H9 (cell line): ENCODE data around the gene CA7. TPM values are rescaled to one million over a fixed set of nuclear protein-coding genes. Genes with fewer than 3 reads are reported as not detected.

Experiments
- DNase-seq: peaks from one replicate; pipeline ENCODE4 v3.0.0-alpha.2; 2017
- H2AFZ ChIP-seq: one replicate; pipeline ENCODE4 v1.6.1; 2013; ENCODE audit warnings: mild to moderate bottlenecking, low read length, control low read depth, moderate library complexity
- H2AK5ac ChIP-seq: 2 replicates; pipeline ENCODE4 v1.6.1; 2013; ENCODE audit warnings: low read length, control low read depth, mixed read lengths; ENCODE audit not compliant: insufficient read length
- H2BK120ac ChIP-seq: one replicate; pipeline ENCODE4 v1.6.1; 2013; ENCODE audit warnings: low read depth, mild to moderate bottlenecking, low read length, control low read depth, inconsistent platforms; ENCODE audit not compliant: poor library complexity, severe bottlenecking
- H2BK12ac ChIP-seq: 2 replicates; pipeline ENCODE4 v1.6.1; 2013; ENCODE audit warnings: low read length, control low read depth, mixed read lengths, low read depth; ENCODE audit not compliant: insufficient read length
- H2BK15ac ChIP-seq: 2 replicates; pipeline ENCODE4 v1.6.1; 2013; ENCODE audit warnings: low read depth, low read length, control low read depth
- H2BK20ac ChIP-seq: one replicate; pipeline ENCODE4 v1.6.1; 2013; ENCODE audit warnings: low read depth, mild to moderate bottlenecking, low read length, control low read depth, inconsistent platforms; ENCODE audit not compliant: poor library complexity, severe bottlenecking
- H2BK5ac ChIP-seq: 2 replicates; pipeline ENCODE4 v1.6.1; 2013; ENCODE audit warnings: low read length, control low read depth, mixed read lengths; ENCODE audit not compliant: insufficient read length
- H3K14ac ChIP-seq: 2 replicates; pipeline ENCODE4 v1.6.1; 2013; ENCODE audit warnings: low read length, control low read depth; ENCODE audit not compliant: insufficient read depth
- H3K18ac ChIP-seq: 2 replicates; pipeline ENCODE4 v1.6.1; 2013; ENCODE audit warnings: low read depth, mild to moderate bottlenecking, mixed read lengths, low read length, control low read depth; ENCODE audit not compliant: insufficient read length
- H3K23ac ChIP-seq: 2 replicates; pipeline ENCODE4 v1.6.1; 2013; ENCODE audit warnings: low read length, control low read depth, mixed read lengths, low read depth; ENCODE audit not compliant: insufficient read length
- H3K23me2 ChIP-seq: 2 replicates; pipeline ENCODE4 v1.6.1; 2013; ENCODE audit warnings: low read depth, mild to moderate bottlenecking, mixed read lengths, low read length, control low read depth; ENCODE audit not compliant: insufficient read length, poor library complexity, severe bottlenecking
- H3K27ac ChIP-seq: 2 replicates; pipeline ENCODE4 v1.5.1; 2013; ENCODE audit warnings: low read length, control low read depth, mixed read lengths, low read depth; ENCODE audit not compliant: insufficient read length
- H3K27me3 ChIP-seq: 2 replicates; pipeline ENCODE4 v1.6.1; 2013; ENCODE audit warnings: low read length, control low read depth, inconsistent platforms; ENCODE audit not compliant: insufficient read depth
- H3K4ac ChIP-seq: 2 replicates; pipeline ENCODE4 v1.6.1; 2013; ENCODE audit warnings: low read depth, mild to moderate bottlenecking, control low read depth, inconsistent platforms, low read length, moderate library complexity
- H3K4me1 ChIP-seq: 2 replicates; pipeline ENCODE4 v1.6.1; 2013; ENCODE audit warnings: low read length, control low read depth, inconsistent platforms; ENCODE audit not compliant: insufficient read depth
- H3K4me2 ChIP-seq: 2 replicates; pipeline ENCODE4 v1.6.1; 2013; ENCODE audit warnings: low read length, control low read depth, mixed read lengths; ENCODE audit not compliant: insufficient read length, insufficient read depth
- H3K56ac ChIP-seq: 2 replicates; pipeline ENCODE4 v1.6.1; 2013; ENCODE audit warnings: low read depth, mild to moderate bottlenecking, mixed read lengths, low read length, control low read depth; ENCODE audit not compliant: insufficient read length
- H3K79me1 ChIP-seq: 2 replicates; pipeline ENCODE4 v1.6.1; 2013; ENCODE audit warnings: low read depth, mild to moderate bottlenecking, moderate library complexity, low read length, control low read depth, inconsistent platforms; ENCODE audit not compliant: insufficient read depth, poor library complexity, severe bottlenecking
- H3K79me2 ChIP-seq: 2 replicates; pipeline ENCODE4 v1.6.1; 2013; ENCODE audit warnings: low read length, control low read depth, inconsistent platforms; ENCODE audit not compliant: insufficient read depth
- H3K9ac ChIP-seq: 2 replicates; pipeline ENCODE4 v1.6.1; 2013; ENCODE audit warnings: low read length, control low read depth, mixed read lengths; ENCODE audit not compliant: insufficient read length; ENCODE audit errors: extremely low read depth
- H3K9me3 ChIP-seq: one replicate; pipeline ENCODE4 v1.6.1; 2013; ENCODE audit warnings: low read depth, low read length, inconsistent platforms; ENCODE audit not compliant: control insufficient read depth
- H3T11ph ChIP-seq: one replicate; pipeline ENCODE4 v1.6.1; 2013; ENCODE audit warnings: mild to moderate bottlenecking, low read length, control low read depth, inconsistent platforms
- H4K20me1 ChIP-seq: one replicate; pipeline ENCODE4 v1.6.1; 2013; ENCODE audit not compliant: control insufficient read depth, insufficient read length, insufficient read depth
- H4K5ac ChIP-seq: 2 replicates; pipeline ENCODE4 v1.6.1; 2013; ENCODE audit warnings: low read depth, mild to moderate bottlenecking, mixed read lengths, low read length, control low read depth; ENCODE audit not compliant: insufficient read length
- H4K8ac ChIP-seq: replicated peaks from 2 replicates; pipeline ENCODE4 v1.6.1; 2013; ENCODE audit warnings: low read length, control low read depth, mixed read lengths, low read depth; ENCODE audit not compliant: insufficient read length
- H4K91ac ChIP-seq: 2 replicates; pipeline ENCODE4 v1.6.1; 2013; ENCODE audit warnings: low read depth, mild to moderate bottlenecking, moderate library complexity, mixed read lengths, low read length, control low read depth; ENCODE audit not compliant: insufficient read length
- H3K27ac Mint-ChIP-seq, 3 experiments: 2 replicates in 2 of 3; 3 replicates in 1 of 3; pipeline ENCODE4 v1.8.0; 2020 to 2021; ENCODE audit warnings: mixed read lengths in 3 of 3, mild to moderate bottlenecking in 1 of 3, moderate library complexity in 1 of 3
- H3K27me3 Mint-ChIP-seq: 2 replicates; pipeline ENCODE4 v1.8.0; 2021; ENCODE audit warnings: low read depth, mild to moderate bottlenecking, moderate library complexity, mixed read lengths
- H3K36me3 Mint-ChIP-seq, 3 experiments: 2 replicates in 2 of 3; 3 replicates in 1 of 3; pipeline ENCODE4 v1.8.0; 2020 to 2021; ENCODE audit warnings: low read depth in 3 of 3, mixed read lengths in 3 of 3; ENCODE audit not compliant: insufficient read depth in 1 of 3
- H3K4me1 Mint-ChIP-seq, 2 experiments: 2 replicates each; pipeline ENCODE4 v1.8.0; 2020; ENCODE audit warnings: mixed read lengths in 2 of 2
- H3K4me3 Mint-ChIP-seq, 2 experiments: 2 replicates in 1 of 2; 3 replicates in 1 of 2; pipeline ENCODE4 v1.8.0; 2020 to 2021; ENCODE audit warnings: mild to moderate bottlenecking in 2 of 2, mixed read lengths in 2 of 2, moderate library complexity in 1 of 2
- H3K9me3 Mint-ChIP-seq, 2 experiments: 2 replicates in 1 of 2; 3 replicates in 1 of 2; pipeline ENCODE4 v1.8.0; 2020; ENCODE audit warnings: mild to moderate bottlenecking in 2 of 2, mixed read lengths in 2 of 2, moderate library complexity in 1 of 2
- WGBS: extraction: QIAGEN DNeasy Blood & Tissue Kit; methylation state at CpG from one replicate; pipeline ENCODE4 v1.1.7; 2013; ENCODE audit warnings: missing lambda C conversion rate, low lambda C conversion rate, mixed read lengths; ENCODE audit not compliant: insufficient read length; ENCODE audit errors: extremely low coverage; 5-methylcytosine and 5-hydroxymethylcytosine counted together
- long read RNA-seq: library from polyadenylated mRNA; unstranded; transcript quantifications from one replicate; pipeline ENCODE4 v2.0.0, GENCODE V29; 2020
- total RNA-seq: library from RNA; stranded (reverse); gene quantifications from 2 replicates; pipeline ENCODE4 v1.2.1, GENCODE V29; 2021
- TF ChIP-seq, protein P1 (sequence below): fragments of 200-600 bp; sonication (generic); conservative IDR thresholded peaks from 3 replicates; pipeline ENCODE4 v1.8.0; 2021; ENCODE audit warnings: antibody characterized with exemption, mild to moderate bottlenecking

CA7 gene
- 0.55 and 0.81 TPM in 2 replicates for total RNA-seq
- long read RNA-seq, partial matches to known transcripts: 0 of 5 reads
- long read RNA-seq, other reads (novel, unspliced or antisense): 1 of 5 reads

DNA sequence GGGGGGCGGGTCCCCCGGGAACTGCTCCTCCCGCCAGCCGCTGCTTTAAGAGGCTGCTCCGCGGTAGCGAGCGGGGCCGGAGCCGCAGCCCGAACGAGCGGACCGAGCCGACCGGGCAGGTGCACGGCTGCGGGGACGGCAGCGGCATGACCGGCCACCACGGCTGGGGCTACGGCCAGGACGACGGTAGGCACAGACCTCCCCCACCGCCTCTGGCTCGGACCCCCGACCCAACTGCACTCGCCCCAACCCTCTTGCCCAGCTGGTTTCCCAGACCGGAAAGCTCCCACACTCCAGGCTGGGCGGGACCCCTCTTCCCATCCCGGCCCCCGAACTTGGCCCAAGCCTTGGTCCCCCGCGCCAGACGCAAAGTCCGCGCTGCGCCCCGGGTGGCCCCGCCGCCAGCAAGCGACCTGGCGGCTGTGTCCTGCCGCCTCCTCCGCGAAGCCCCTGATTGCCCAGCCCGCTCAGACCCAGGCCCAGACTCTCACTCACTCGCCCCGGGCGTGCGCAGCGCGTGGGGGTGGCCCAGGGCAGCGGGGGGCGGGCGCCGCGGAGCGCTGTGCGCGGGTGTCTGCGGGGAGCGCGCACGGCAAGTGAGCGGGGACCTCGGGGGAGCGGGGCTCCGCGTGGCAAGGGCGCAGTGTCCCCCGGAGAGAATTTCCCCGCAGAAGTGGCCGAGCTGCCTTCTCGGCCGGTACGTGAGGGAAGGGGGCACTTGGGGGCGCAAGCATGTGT lies at the start of gene CA7:
Gene CA7, plus strand, starts transcription at position 73 of the 738 bp plus-strand sequence. Its CDS starts 74 bp downstream, at position 147.
- Histone ChIP-seq H3K14ac (peak within 1 kb of the TSS; percentile 4), H3K4me1 (no peaks in the 10 kb centered on the region; the same call in 1 of the 2 replicates), H2BK5ac (no peak within 1 kb of the TSS), H4K5ac (no peak within 1 kb of the TSS), H3K9ac (no peak within 1 kb of the TSS), H2BK20ac (no peak within 1 kb of the TSS), H2AFZ (peak within 1 kb of the TSS; percentile 50), H3K9me3 (no peaks in the 10 kb centered on the region), H3K27ac (no peak within 1 kb of the TSS), H3K27me3 (peaks cover 17% of the 10 kb centered on the region), H3K23ac (no peak within 1 kb of the TSS), H3T11ph (no peak within 1 kb of the TSS), H2BK15ac (peak within 1 kb of the TSS; percentile 29; the same call in 1 of the 2 replicates), H3K4me2 (peak within 1 kb of the TSS; percentile 67), H4K8ac (no peak within 1 kb of the TSS), H4K91ac (no peak within 1 kb of the TSS), H2BK120ac (no peak within 1 kb of the TSS), H3K79me1 (no peaks in the 10 kb centered on the region), H2BK12ac (no peak within 1 kb of the TSS), H3K18ac (no peak within 1 kb of the TSS), H3K79me2 (no peaks in the 10 kb centered on the region), H2AK5ac (no peak within 1 kb of the TSS), H3K4ac (no peak within 1 kb of the TSS), H3K23me2 (peaks cover 13% of the 10 kb centered on the region), H3K56ac (no peak within 1 kb of the TSS), H4K20me1 (no peaks in the 10 kb centered on the region)
- Mint-ChIP-seq H3K4me1 (peaks cover 2 to 16% of the 10 kb centered on the region in 2 experiments; a peak in 3 of 4 replicates), H3K36me3 (no peaks in the 10 kb centered on the region; a peak in 1 of 7 replicates), H3K9me3 (no peaks in the 10 kb centered on the region), H3K27me3 (peaks cover 87% of the 10 kb centered on the region), H3K4me3 (peak within 1 kb of the TSS; percentile 68 to 81), H3K27ac (no peak within 1 kb of the TSS)
- no CpG with 5 or more reads among the region's 79 CpGs for WGBS
- TF ChIP-seq, protein P1, sequence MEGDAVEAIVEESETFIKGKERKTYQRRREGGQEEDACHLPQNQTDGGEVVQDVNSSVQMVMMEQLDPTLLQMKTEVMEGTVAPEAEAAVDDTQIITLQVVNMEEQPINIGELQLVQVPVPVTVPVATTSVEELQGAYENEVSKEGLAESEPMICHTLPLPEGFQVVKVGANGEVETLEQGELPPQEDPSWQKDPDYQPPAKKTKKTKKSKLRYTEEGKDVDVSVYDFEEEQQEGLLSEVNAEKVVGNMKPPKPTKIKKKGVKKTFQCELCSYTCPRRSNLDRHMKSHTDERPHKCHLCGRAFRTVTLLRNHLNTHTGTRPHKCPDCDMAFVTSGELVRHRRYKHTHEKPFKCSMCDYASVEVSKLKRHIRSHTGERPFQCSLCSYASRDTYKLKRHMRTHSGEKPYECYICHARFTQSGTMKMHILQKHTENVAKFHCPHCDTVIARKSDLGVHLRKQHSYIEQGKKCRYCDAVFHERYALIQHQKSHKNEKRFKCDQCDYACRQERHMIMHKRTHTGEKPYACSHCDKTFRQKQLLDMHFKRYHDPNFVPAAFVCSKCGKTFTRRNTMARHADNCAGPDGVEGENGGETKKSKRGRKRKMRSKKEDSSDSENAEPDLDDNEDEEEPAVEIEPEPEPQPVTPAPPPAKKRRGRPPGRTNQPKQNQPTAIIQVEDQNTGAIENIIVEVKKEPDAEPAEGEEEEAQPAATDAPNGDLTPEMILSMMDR: no peak
- no peak for DNase-seq
